Heart left ventricle (tissue), 16 donors: ENCODE results near the gene NT5C2. TPM values are rescaled to one million over a fixed set of nuclear protein-coding genes. Genes with fewer than 3 reads are reported as not detected.

Experiments used
- ATAC-seq, 4 donors: fragments of 200-7000 bp; cut with Tn5 transposase; one replicate each; pipeline ENCODE4 v1.9.1; 2020 to 2022; ENCODE audit warnings: moderate library complexity in 4 of 4, mild to moderate bottlenecking in 3 of 4, moderate number of reproducible peaks in 1 of 4
- DNase-seq, 5 donors: peaks; one replicate each; pipeline ENCODE4 v3.0.0-alpha.2; 2020
- H3K27ac ChIP-seq, 12 donors: fragments of 200-600 bp; sonication (generic) in 4 of 12; one replicate each; pipeline versions ENCODE4 v1.5.0 to v1.8.0; 2016 to 2022; ENCODE audit warnings: mild to moderate bottlenecking in 2 of 12
- H3K27me3 ChIP-seq, 9 donors: fragments of 200-600 bp; sonication (generic) in 2 of 9; one replicate each; pipeline versions ENCODE4 v1.5.1 to v1.8.0; 2016 to 2022; ENCODE audit warnings: mild to moderate bottlenecking in 3 of 9
- H3K36me3 ChIP-seq, 9 donors: fragments of 200-600 bp; sonication (generic) in 2 of 9; one replicate each; pipeline versions ENCODE4 v1.5.0 to v1.8.0; 2018 to 2022; ENCODE audit warnings: mild to moderate bottlenecking in 2 of 9
- H3K4me1 ChIP-seq, 12 donors: fragments of 200-600 bp; sonication (generic) in 4 of 12; one replicate each; pipeline versions ENCODE4 v1.5.0 to v1.8.0; 2016 to 2022; ENCODE audit warnings: mild to moderate bottlenecking in 3 of 12
- H3K4me3 ChIP-seq, 12 donors: fragments of 200-600 bp; sonication (generic) in 4 of 12; one replicate each; pipeline versions ENCODE4 v1.5.0 to v1.8.0; 2017 to 2022; ENCODE audit warnings: mild to moderate bottlenecking in 9 of 12, moderate library complexity in 4 of 12
- H3K9me3 ChIP-seq, 12 donors: fragments of 200-600 bp; sonication (generic) in 4 of 12; one replicate each; pipeline versions ENCODE4 v1.5.0 to v1.8.0; 2016 to 2022; ENCODE audit warnings: mild to moderate bottlenecking in 1 of 12
- CTCF ChIP-seq, 12 donors: fragments of 200-600 bp; sonication (generic) in 4 of 12; IDR thresholded peaks; one replicate each; pipeline versions ENCODE4 v1.5.0 to v1.8.0; 2018 to 2022; ENCODE audit warnings: antibody characterized with exemption in 12 of 12, mild to moderate bottlenecking in 5 of 12
- POLR2A ChIP-seq, 2 donors: fragments of 450-650 bp; IDR thresholded peaks; one replicate each; pipeline ENCODE4 v1.6.1; 2017; ENCODE audit warnings: antibody characterized with exemption in 2 of 2, mild to moderate bottlenecking in 2 of 2, moderate library complexity in 2 of 2
- WGBS, 4 donors: extraction: QIAGEN DNeasy Blood & Tissue Kit in 2 of 4; methylation state at CpG; one replicate each; pipeline versions ENCODE4 v1.1.5 to v1.1.7; 2013 to 2018; 5-methylcytosine and 5-hydroxymethylcytosine counted together
- intact Hi-C, 10 donors: fragments of 100-400 bp; cut with DNase I; formaldehyde crosslinking; loops; one replicate each; pipeline versions ENCODE4 v1.11.1 to v1.14.2; 2022
- polyA plus RNA-seq, 2 donors: library from polyadenylated mRNA; stranded (reverse); fragments of 200-250 nt; gene quantifications; one replicate each; pipeline ENCODE4 v1.2.3, GENCODE V29; 2013
- total RNA-seq, 9 donors: library from RNA; depleted of rRNA in 2 of 9; stranded (reverse); fragments of >200 nt in 2 of 9; fragmentation: NEBNext Ultra II Directional in 3 of 9; extraction: Animal tissue kit (Norgen Biotek cat#: 25700) in 3 of 9; gene quantifications; one replicate each; pipeline versions ENCODE4 v1.1.0 to v1.2.4, GENCODE V29; 2016 to 2023
- donor health status: ischemic (EF 13 %, LVEDD 7.1; RV severe dilation, severe dysfunction).
- donor health status: healthy with polysubstance abuse.
- donor health status: DM: no; HTN: yes; CAD: no.
- donor health status: DM: no; HTN: no; CAD: no.
- donor health status: ischemic (EF 25% LVEDD 6.9; RV normal size, moderate dysfunction).
- donor health status: ischemic (EF 25% LVEDD 5.7; RV mildly dilated, moderate dysfunction).
- donor health status: healthy.
- donor health status: DM: yes; HTN: yes; CAD: no.
- donor health status: ischemic (EF 35%, LVEDD 5.7; RV mildly dilated, moderate dysfunction).
- donor health status: nonischemic (EF 11% LVEDD 7.7; RV severe dilation, severe dysfunction).
- donor health status: DM: yes; HTN: yes; CAD: no.
- donor health status: PGD.
- donor health status: ischemic (EF 29% LVEDD 5.4; RV normal size, mild dysfunction).
- donor health status: nonischemic (EF 23%, LVEDD 6.1; RV moderate dilation, normal function).

The NT5C2 gene
- total and polyA plus RNA-seq, 11 donors = 26.2 to 70.6 (median 43.6) TPM

GRCh38 chr10:103089493-103089892 lies 103.6 kb downstream of the NT5C2 start:
- Histone ChIP-seq H3K4me1 (no peaks in the 10 kb centered on the region), H3K36me3 (peaks cover 5 to 100% (median 98%) of the 10 kb centered on the region in 9 donors), H3K4me3 (no peak overlapping the region), H3K27me3 (no peaks in the 10 kb centered on the region), H3K27ac (no peak overlapping the region), H3K9me3 (no peaks in the 10 kb centered on the region)
- ATAC-seq = no peak
- TF ChIP-seq POLR2A (IDR thresholded peaks at IDR 0.05) (no peak), CTCF (IDR thresholded peaks at IDR 0.05) (no peak)
- intact Hi-C loops = loop anchor here in 1 of 10 donors (10.0 kb wide), 1 partner anchor 155 kb away; the partner anchor contains the start of gene RPEL1
- 85 to 94% (median 88%) methylated on average over 10 of the region's 10 CpGs for WGBS, 4 donors
- no peak for DNase-seq

- H3K9me3 ChIP-seq = no peaks in the 10 kb centered on the region
- H3K27ac ChIP-seq = no peak overlapping the region
- TF ChIP-seq POLR2A (IDR thresholded peaks at IDR 0.05) = no peak
- TF ChIP-seq CTCF (IDR thresholded peaks at IDR 0.05) = no peak
- DNase-seq (no peak), ATAC-seq (no peak)
- peaks cover 5 to 99% (median 86%) of the 10 kb centered on the region in 9 donors for H3K36me3 ChIP-seq
- no peak overlapping the region for H3K4me3 ChIP-seq
- intact Hi-C loops = loop anchor here in 1 of 10 donors (10.0 kb wide), 1 partner anchor 158 kb away; the partner anchor contains the start of gene RPEL1
- H3K27me3 ChIP-seq = no peaks in the 10 kb centered on the region
- 89 to 99% (median 95%) methylated on average over 2 of the region's 2 CpGs for WGBS, 4 donors
- no peaks in the 10 kb centered on the region for H3K4me1 ChIP-seq
Measured at GRCh38 chr10:103086799-103087198, 106.3 kb downstream of the NT5C2 start.

- Histone ChIP-seq H3K9me3 (no peaks in the 10 kb centered on the region), H3K4me1 (no peaks in the 10 kb centered on the region), H3K27me3 (no peaks in the 10 kb centered on the region), H3K4me3 (no peak overlapping the region), H3K36me3 (peaks cover 5 to 97% (median 81%) of the 10 kb centered on the region in 9 donors), H3K27ac (no peak overlapping the region)
- no peak for TF ChIP-seq CTCF (IDR thresholded peaks at IDR 0.05)
- TF ChIP-seq POLR2A (IDR thresholded peaks at IDR 0.05) = no peak
- intact Hi-C loops = loop anchor here in 1 of 10 donors (10.0 kb wide), 1 partner anchor 159 kb away; the partner anchor contains the start of gene RPEL1
- ATAC-seq (no peak), DNase-seq (no peak)
- 79 to 86% (median 84%) methylated on average over 2 of the region's 2 CpGs for WGBS, 4 donors
Measured at GRCh38 chr10:103086261-103086660, 106.8 kb downstream of the NT5C2 start.

- intact Hi-C loops = loop anchor here in 1 of 10 donors (10.0 kb wide), 1 partner anchor 161 kb away; the partner anchor contains the start of gene RPEL1
- Histone ChIP-seq H3K4me1 (no peaks in the 10 kb centered on the region), H3K27ac (no peak overlapping the region), H3K36me3 (peaks cover 1 to 90% (median 57%) of the 10 kb centered on the region in 9 donors), H3K27me3 (no peaks in the 10 kb centered on the region), H3K4me3 (no peak overlapping the region), H3K9me3 (no peaks in the 10 kb centered on the region)
- DNase-seq (no peak), ATAC-seq (no peak)
- WGBS, 4 donors = 88 to 91% (median 89%) methylated on average over 5 of the region's 5 CpGs
- TF ChIP-seq CTCF (IDR thresholded peaks at IDR 0.05) (no peak), POLR2A (IDR thresholded peaks at IDR 0.05) (no peak)
Measured at GRCh38 chr10:103083977-103084320, 109.1 kb downstream of the NT5C2 start.
